ENCODE data around the gene C1orf210. TPM values are rescaled to one million over a fixed set of nuclear protein-coding genes. Genes with fewer than 3 reads are reported as not detected.
A peak's percentile ranks its signal among the peaks of the same experiment; 100 is the strongest.

C1orf210 gene
- total and polyA plus RNA-seq, 9 of the 15 experiments (the other 6 are each of a cell fraction or from before 2014, with no cell fraction given) = 0.21 TPM; not detected in 8

DNA sequence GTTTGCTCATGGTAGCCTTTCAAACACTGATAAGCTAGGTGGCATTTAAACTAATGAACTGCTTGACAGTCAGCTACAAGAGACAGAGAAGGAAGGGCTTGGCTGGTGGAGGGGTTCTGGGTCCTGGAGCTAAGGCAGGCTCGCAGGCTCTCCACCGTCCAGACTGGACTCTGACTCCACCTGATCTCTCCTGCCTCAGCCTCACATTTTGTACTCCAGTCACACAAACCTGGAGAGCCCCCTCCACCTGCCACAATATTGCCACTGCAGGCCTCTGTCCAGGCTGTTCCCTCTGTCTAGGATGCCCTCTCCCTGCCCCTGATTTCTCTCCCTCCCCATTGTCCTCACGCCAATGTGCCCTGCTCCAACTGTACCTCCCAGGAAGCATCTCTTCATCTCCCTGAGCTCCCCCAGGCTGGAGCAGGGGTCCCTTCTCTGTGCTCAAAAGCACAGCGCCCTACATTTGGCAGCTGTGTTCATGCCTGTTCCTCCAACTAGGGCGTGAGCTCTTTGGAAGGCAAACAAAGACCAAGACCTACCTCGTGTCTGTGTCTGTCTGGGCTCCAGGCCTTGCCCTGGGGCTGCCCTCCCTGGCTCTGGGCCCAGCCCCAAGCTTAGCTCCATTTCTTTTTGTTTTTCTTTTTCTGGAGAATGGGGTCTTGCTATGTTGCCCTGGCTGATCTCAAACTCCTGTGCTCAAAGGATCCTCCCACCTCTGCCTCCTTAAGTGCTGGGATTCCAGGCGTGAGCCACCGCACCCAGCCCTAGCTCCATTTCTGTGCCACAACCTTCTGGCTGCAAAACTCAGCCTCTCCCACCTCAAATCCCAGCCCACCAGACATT is 18.3 kb upstream of the C1orf210 start:
- H3K36me3 ChIP-seq (ENCODE audit: control insufficient read depth, insufficient read depth, low read length) = no peaks in the 10 kb centered on the region
- no peak overlapping the region for H3K9ac ChIP-seq (ENCODE audit: insufficient read depth in 1 of 2, low read depth in 2 of 2, low read length in 2 of 2)
- ATAC-seq (no peak), FAIRE-seq (no peak), DNase-seq (ENCODE audit: extremely low read depth in 1 of 4, low spot score in 3 of 4) (no peak)
- no TSS peak for BruUV-seq (replicated peaks)
- peaks cover 23 to 77% of the 10 kb centered on the region in 2 experiments for H3K27me3 ChIP-seq (ENCODE audit: control insufficient read depth in 2 of 2, insufficient read depth in 2 of 2, low read length in 2 of 2)
- POLR2A ChIA-PET = interaction anchor here (0.7 to 1.3 kb wide), 6 partner anchors 8 to 600 kb away, joined by 3 to 5 read pairs (median 3); no protein-coding TSS in a partner anchor
- CTCF ChIA-PET (ENCODE audit: low intra/inter-chr PET ratio) = no interaction called here
- intact Hi-C loops (cut with micrococcal nuclease) (no loop called here), in situ Hi-C loops (cut with MboI) (no loop called here)
- WGBS (ENCODE audit: insufficient coverage, low coverage, missing lambda C conversion rate) = 9% methylated on average over 8 of the region's 8 CpGs
- no peak overlapping the region for H3K4me3 ChIP-seq
- no peak overlapping the region for H3K4me2 ChIP-seq (ENCODE audit: insufficient read depth, low read length)
- H2AFZ ChIP-seq (ENCODE audit: low read depth, low read length) = no peak overlapping the region
- no peaks in the 10 kb centered on the region for H3K79me2 ChIP-seq (ENCODE audit: control insufficient read depth, insufficient read depth, low read length)
- TF ChIP-seq BCOR (IDR thresholded peaks at IDR 0.05) = 0 out of 2 replicates have a peak, but pooled peaks have one; percentile 29
- no peak for TF ChIP-seq RB1 (IDR thresholded peaks at IDR 0.05; ENCODE audit: low read depth)
- peak; percentile 84 for TF ChIP-seq ZNF121 (CRISPR knock-in tag; conservative IDR thresholded peaks at IDR 0.05)
- H3K9me1 ChIP-seq (ENCODE audit: control insufficient read depth, insufficient read depth, low read length) = no peaks in the 10 kb centered on the region
- H3K4me1 ChIP-seq (replicated peaks in 1 of 2; ENCODE audit: control insufficient read depth in 2 of 2, insufficient read depth in 2 of 2, low read length in 2 of 2) = peaks cover 4 to 16% of the 10 kb centered on the region in 2 experiments; a peak in 4 of 5 replicates
- peaks cover 4% of the 10 kb centered on the region; the same call in 1 of the 2 replicates for H4K20me1 ChIP-seq (replicated peaks; ENCODE audit: control insufficient read depth, insufficient read depth, low read length)
- 0 out of 2 replicates have a peak, but pooled peaks cover 2% of the 10 kb centered on the region for H3K9me3 ChIP-seq (replicated peaks; ENCODE audit: control insufficient read depth, insufficient read depth, low read depth, low read length)
- H3K27ac ChIP-seq (ENCODE audit: extremely low read depth, low read depth, low read length) = no peak overlapping the region
